GM13976 (cell line): ENCODE measurements around the gene FRK.
"Not testable (repeated sequence)": the region's sequence is repeated elsewhere in the genome, so short reads cannot be mapped to it uniquely, and the experiment has no call there.

ENCODE experiments used
- DNase-seq: peaks from one replicate; pipeline ENCODE4 v3.0.0; 2012; ENCODE audit warnings: low spot score
- in situ Hi-C: fragments of 300-500 bp; cut with MboI; formaldehyde crosslinking; loops from one replicate; pipeline ENCODE4 v1.12.0; 2022; ENCODE audit warnings: low sequenced_read_pairs, mixed read lengths, inconsistent platforms; ENCODE audit not compliant: unreplicated experiment
- TF ChIP-seq, protein P1 (sequence below): IDR thresholded peaks from 2 replicates; pipeline ENCODE4 v1.5.1; 2012; ENCODE audit warnings: borderline replicate concordance, mild to moderate bottlenecking; ENCODE audit not compliant: insufficient read depth; ENCODE audit errors: extremely low read depth, missing control alignments, control extremely low read depth

FRK gene

DNA sequence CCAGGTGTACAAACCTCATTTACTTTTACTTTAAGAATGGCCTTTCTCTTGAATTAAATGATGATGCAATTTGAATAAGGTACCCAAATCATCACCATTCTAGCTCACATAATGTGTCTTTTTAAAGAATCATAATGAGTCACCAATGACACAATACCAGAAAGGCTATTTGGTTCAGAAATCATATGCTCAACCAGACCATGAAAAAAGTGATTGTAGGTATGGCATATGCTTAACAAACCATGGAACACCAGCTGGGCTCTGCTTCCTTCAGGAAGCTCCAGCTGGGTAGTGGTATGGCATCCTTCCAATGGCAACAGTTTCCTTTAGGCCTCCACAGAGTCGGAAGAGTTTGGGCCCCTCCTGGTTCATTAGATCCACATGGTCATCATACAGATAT lies 128.2 kb downstream of the FRK start:
- DNase-seq: no peak
- TF ChIP-seq, protein P1, sequence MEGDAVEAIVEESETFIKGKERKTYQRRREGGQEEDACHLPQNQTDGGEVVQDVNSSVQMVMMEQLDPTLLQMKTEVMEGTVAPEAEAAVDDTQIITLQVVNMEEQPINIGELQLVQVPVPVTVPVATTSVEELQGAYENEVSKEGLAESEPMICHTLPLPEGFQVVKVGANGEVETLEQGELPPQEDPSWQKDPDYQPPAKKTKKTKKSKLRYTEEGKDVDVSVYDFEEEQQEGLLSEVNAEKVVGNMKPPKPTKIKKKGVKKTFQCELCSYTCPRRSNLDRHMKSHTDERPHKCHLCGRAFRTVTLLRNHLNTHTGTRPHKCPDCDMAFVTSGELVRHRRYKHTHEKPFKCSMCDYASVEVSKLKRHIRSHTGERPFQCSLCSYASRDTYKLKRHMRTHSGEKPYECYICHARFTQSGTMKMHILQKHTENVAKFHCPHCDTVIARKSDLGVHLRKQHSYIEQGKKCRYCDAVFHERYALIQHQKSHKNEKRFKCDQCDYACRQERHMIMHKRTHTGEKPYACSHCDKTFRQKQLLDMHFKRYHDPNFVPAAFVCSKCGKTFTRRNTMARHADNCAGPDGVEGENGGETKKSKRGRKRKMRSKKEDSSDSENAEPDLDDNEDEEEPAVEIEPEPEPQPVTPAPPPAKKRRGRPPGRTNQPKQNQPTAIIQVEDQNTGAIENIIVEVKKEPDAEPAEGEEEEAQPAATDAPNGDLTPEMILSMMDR: no peak
- in situ Hi-C loops: no loop called here

DNA sequence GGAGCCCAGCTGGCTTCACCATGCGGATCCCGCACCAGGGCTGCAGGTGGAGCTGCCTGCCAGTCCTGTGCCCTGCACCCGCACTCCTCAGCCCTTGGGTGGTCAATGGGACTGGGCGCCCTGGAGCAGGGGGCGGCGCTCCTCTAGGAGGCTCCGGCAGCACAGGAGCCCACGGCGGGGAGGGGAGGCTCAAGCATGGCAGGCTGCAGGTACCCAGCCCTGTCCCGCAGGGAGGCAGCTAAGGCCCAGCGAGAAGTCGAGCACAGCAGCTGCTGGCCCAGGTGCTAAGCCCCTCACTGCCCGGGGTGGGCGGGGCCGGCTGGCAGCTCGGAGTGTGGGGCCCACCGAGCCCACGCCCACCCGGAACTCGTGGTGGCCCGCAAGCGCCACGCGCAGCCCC lies 132.7 kb downstream of the FRK start:
- DNase-seq, in situ Hi-C loops: not testable (repeated sequence)

DNA sequence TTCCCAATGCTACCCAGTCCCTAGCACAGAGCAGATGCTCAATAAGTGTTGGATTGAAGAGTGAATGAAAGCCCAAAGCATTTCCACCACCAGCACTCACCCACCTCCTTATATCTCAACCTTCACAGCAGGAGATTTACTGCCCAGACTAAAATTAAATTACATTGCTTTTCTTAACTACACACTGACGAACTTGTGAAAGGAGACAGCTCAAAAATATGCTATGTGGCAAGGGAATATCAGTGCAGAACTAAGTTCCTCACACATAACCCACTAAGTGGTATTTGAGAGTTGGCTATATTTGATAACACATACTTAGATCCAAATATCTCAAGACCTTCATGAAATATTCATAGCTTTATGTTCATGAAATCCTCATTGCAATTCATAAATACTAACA lies 137.7 kb downstream of the FRK start:
- DNase-seq: no peak
- in situ Hi-C loops: no loop called here
- TF ChIP-seq, protein P1: no peak

DNA sequence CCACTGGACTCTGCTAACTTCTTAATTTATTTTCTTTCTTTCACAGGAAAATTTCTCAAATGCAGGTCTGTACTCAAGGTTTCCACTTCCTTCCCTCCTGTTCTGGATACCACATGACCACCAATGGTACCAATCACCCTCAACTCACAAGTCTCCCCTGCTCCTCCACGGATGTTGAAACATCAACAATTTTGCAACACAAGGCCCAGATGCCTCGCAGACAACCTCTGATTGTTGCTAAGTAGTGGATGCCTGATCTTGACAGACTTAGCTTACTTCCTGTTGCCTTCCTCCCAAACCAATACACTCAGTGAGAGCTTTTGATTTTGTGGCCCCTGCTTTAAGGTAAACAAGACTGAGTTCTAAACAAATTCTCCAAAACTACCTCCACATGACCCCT lies 146.6 kb downstream of the FRK start:
- DNase-seq: no peak
- TF ChIP-seq, protein P1: no peak
- in situ Hi-C loops: no loop called here

DNA sequence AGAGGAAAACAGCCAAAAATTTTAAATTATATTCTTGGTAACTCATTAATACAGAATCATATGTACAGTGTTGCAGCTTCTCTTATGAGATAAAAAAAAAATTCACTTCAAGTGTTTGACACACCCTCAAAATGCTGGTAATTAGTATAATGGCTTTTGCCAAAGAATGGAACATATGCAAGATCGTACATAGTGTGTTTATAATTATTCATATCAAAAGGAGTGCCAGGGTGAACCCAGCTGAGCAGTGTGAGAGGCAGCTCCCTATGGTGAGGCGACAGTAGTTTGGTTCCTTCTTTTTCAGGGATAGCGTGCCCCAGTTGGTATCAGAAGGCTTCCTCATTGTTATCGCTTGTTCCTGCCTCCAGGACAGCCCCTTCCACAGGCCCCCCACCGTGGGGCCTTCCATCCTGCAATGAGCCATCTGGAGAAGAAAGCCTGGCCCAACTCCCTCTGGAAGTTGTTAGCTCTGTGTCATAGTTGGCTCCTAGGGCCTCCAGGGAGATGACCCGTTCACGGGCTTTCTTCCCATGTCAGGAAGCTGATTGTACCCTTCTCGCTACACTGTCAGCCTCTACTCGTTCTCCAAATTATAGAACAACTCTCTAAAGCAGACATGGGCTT lies 150.7 kb downstream of the FRK start:
- in situ Hi-C loops: no loop called here
- TF ChIP-seq, protein P1: no peak
- no peak for DNase-seq

DNA sequence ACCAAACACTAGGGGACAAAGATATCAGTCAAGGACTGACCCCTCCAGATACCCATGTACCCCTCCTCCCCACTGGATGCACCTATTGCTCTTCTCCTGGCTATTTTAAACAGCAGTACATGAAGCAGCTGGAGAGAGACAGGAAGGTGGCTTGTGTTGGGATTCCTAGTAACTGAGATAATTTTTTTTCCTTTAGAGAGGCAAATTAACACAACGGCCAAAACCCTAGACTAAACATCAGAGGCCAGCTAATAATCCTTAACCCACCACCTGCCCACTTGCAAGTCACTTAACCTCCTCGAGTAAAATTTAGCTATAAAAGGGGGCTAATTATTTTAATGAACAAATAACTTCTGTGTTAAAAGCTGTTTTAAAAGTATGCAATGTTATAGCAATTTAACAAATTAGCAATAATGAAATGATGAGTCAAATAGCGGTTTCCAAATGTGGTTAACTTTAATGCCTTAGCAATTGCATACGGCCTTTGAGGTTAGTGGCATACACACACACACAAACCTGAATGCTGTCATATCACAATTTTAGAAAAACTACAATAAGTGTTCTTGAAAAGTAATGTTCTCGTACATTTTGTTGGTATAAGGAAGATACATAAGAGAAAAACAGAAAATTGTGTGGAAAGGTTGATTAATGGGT lies 151.7 kb downstream of the FRK start:
- TF ChIP-seq, protein P1: no peak
- in situ Hi-C loops: no loop called here

DNA sequence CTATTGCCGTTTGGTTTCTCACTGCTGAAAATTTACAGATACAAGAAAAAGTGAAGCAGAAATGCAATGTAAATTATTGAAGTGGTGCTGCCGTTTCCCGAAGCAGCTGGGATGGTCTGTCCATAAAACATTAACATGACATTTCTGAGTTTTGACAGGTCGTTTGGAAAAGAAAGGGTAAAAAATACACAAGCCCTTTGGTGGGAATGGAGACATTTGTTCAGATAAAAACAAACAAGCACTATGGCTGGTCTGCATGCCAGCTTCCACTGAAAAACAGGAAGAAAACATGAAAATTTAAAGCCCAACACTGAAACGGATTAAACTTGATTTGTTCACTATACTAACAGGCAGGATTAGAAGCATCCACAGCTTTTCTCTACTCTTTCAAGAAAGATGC lies 155.2 kb downstream of the FRK start:
- no peak for DNase-seq
- in situ Hi-C loops: no loop called here
- TF ChIP-seq, protein P1: no peak

More for the DNA sequence above, 151.7 kb downstream of the FRK start:
- DNase-seq: no peak
